Glutamatergic neuron (in vitro differentiated cells): ENCODE results near the gene TBC1D5. TPM values are rescaled to one million over a fixed set of nuclear protein-coding genes. Genes with fewer than 3 reads are reported as not detected.

Source experiments
- DNase-seq: peaks from one replicate; pipeline ENCODE4 v3.0.0; 2022
- H3K27ac Mint-ChIP-seq: one replicate; pipeline ENCODE4 v1.8.0; 2020; ENCODE audit warnings: mild to moderate bottlenecking, mixed read lengths, inconsistent platforms; ENCODE audit not compliant: unreplicated experiment
- H3K27me3 Mint-ChIP-seq: one replicate; pipeline ENCODE4 v1.8.0; 2020; ENCODE audit warnings: mild to moderate bottlenecking, moderate library complexity, mixed read lengths, inconsistent platforms; ENCODE audit not compliant: unreplicated experiment
- H3K36me3 Mint-ChIP-seq: one replicate; pipeline ENCODE4 v1.8.0; 2020; ENCODE audit warnings: mild to moderate bottlenecking, mixed read lengths, inconsistent platforms; ENCODE audit not compliant: unreplicated experiment
- H3K4me1 Mint-ChIP-seq: one replicate; pipeline ENCODE4 v1.8.0; 2020; ENCODE audit warnings: mild to moderate bottlenecking, low read depth, mixed read lengths, inconsistent platforms; ENCODE audit not compliant: unreplicated experiment
- H3K4me3 Mint-ChIP-seq: one replicate; pipeline ENCODE4 v1.8.0; 2020; ENCODE audit warnings: mild to moderate bottlenecking, mixed read lengths, inconsistent platforms; ENCODE audit not compliant: unreplicated experiment
- H3K9me3 Mint-ChIP-seq: one replicate; pipeline ENCODE4 v1.8.0; 2020; ENCODE audit warnings: mild to moderate bottlenecking, moderate library complexity, mixed read lengths, inconsistent platforms; ENCODE audit not compliant: unreplicated experiment
- CTCF ChIP-seq: fragments of 200-600 bp; sonication (generic); IDR thresholded peaks from one replicate; pipeline ENCODE4 v1.5.0; 2021; ENCODE audit not compliant: partially characterized antibody, unreplicated experiment
- total RNA-seq: library from RNA; stranded (reverse); fragmentation: NEBNext Ultra II Directional; extraction: Animal tissue kit (Norgen Biotek cat#: 25700); gene quantifications from one replicate; pipeline ENCODE4 v1.2.1, GENCODE V29; 2021; ENCODE audit not compliant: unreplicated experiment

Gene TBC1D5
- total RNA-seq, 1 donor from 2014 or later = 40.2 TPM

- no peak for DNase-seq
- Mint-ChIP-seq H3K4me1 (peaks cover 3% of the 10 kb centered on the region), H3K4me3 (no peak overlapping the region), H3K27ac (no peak overlapping the region), H3K9me3 (no peaks in the 10 kb centered on the region), H3K36me3 (no peaks in the 10 kb centered on the region), H3K27me3 (no peaks in the 10 kb centered on the region)
- TF ChIP-seq CTCF = no peak
These were observed 426.5 kb downstream of the TBC1D5 start for GRCh38 chr3:17315897-17316296.

- H3K4me3 Mint-ChIP-seq = no peak overlapping the region
- no peak for TF ChIP-seq CTCF
- no peaks in the 10 kb centered on the region for H3K27me3 Mint-ChIP-seq
- H3K4me1 Mint-ChIP-seq = peaks cover 3% of the 10 kb centered on the region
- no peak for DNase-seq
- no peaks in the 10 kb centered on the region for H3K36me3 Mint-ChIP-seq
- no peaks in the 10 kb centered on the region for H3K9me3 Mint-ChIP-seq
- H3K27ac Mint-ChIP-seq = no peak overlapping the region
These were observed 428.3 kb downstream of the TBC1D5 start for GRCh38 chr3:17314171-17314570.

- Mint-ChIP-seq H3K36me3 (no peaks in the 10 kb centered on the region), H3K4me1 (peaks cover 3% of the 10 kb centered on the region), H3K9me3 (no peaks in the 10 kb centered on the region), H3K27ac (no peak overlapping the region), H3K27me3 (no peaks in the 10 kb centered on the region), H3K4me3 (no peak overlapping the region)
- DNase-seq = no peak
- TF ChIP-seq CTCF = no peak
These were observed 428.7 kb downstream of the TBC1D5 start for GRCh38 chr3:17313746-17314145.

GRCh38 chr3:17310983-17311382, 431.4 kb downstream of the TBC1D5 start:
- no peaks in the 10 kb centered on the region for H3K27me3 Mint-ChIP-seq
- no peaks in the 10 kb centered on the region for H3K9me3 Mint-ChIP-seq
- peaks cover 3% of the 10 kb centered on the region for H3K4me1 Mint-ChIP-seq

GRCh38 chr3:17307887-17308286, 434.5 kb downstream of the TBC1D5 start:
- H3K4me1 Mint-ChIP-seq = peaks cover 2% of the 10 kb centered on the region
- no peaks in the 10 kb centered on the region for H3K36me3 Mint-ChIP-seq
- H3K9me3 Mint-ChIP-seq = no peaks in the 10 kb centered on the region
- no peak for TF ChIP-seq CTCF
- peak; percentile 17 for DNase-seq
- no peaks in the 10 kb centered on the region for H3K27me3 Mint-ChIP-seq
- H3K27ac Mint-ChIP-seq = no peak overlapping the region
- H3K4me3 Mint-ChIP-seq = no peak overlapping the region

More at GRCh38 chr3:17310983-17311382, 431.4 kb downstream of the TBC1D5 start:
- H3K4me3 Mint-ChIP-seq = no peak overlapping the region
- no peak overlapping the region for H3K27ac Mint-ChIP-seq
- no peaks in the 10 kb centered on the region for H3K36me3 Mint-ChIP-seq
- no peak for DNase-seq
- no peak for TF ChIP-seq CTCF
